ENCODE measurements around the gene SEMA4D. TPM values are rescaled to one million over a fixed set of nuclear protein-coding genes. Genes with fewer than 3 reads are reported as not detected.

The SEMA4D gene
- total and polyA plus RNA-seq, 2 donors from 2014 or later, result 18.9 to 147 TPM

GRCh38 chr9:89448821-89449220 is 49.1 kb downstream of the SEMA4D start:
- Histone ChIP-seq H3K27me3 (ENCODE audit: control insufficient read depth, insufficient read depth, low read length) (no peaks in the 10 kb centered on the region), H3K4me1 (ENCODE audit: control insufficient read depth in 2 of 3, insufficient read depth in 2 of 3, low read depth in 1 of 3, low read length in 3 of 3) (peaks cover 0 to 7% (median 3%) of the 10 kb centered on the region in 3 donors), H3K9ac (ENCODE audit: low read length in 3 of 3) (no peak overlapping the region), H3K4me3 (ENCODE audit: low read length in 3 of 3) (no peak overlapping the region), H3K27ac (ENCODE audit: low read depth in 2 of 2, low read length in 2 of 2) (no peak overlapping the region), H3K36me3 (ENCODE audit: control insufficient read depth in 2 of 3, insufficient read depth in 3 of 3, low read length in 3 of 3) (peaks cover 0 to 2% (median 0%) of the 10 kb centered on the region in 3 donors), H3K9me3 (ENCODE audit: control insufficient read depth in 2 of 3, insufficient read depth in 1 of 3, low read length in 3 of 3) (no peaks in the 10 kb centered on the region)
- intact Hi-C loops (cut with DNase I), result no loop called here
- TF ChIP-seq, protein P1, sequence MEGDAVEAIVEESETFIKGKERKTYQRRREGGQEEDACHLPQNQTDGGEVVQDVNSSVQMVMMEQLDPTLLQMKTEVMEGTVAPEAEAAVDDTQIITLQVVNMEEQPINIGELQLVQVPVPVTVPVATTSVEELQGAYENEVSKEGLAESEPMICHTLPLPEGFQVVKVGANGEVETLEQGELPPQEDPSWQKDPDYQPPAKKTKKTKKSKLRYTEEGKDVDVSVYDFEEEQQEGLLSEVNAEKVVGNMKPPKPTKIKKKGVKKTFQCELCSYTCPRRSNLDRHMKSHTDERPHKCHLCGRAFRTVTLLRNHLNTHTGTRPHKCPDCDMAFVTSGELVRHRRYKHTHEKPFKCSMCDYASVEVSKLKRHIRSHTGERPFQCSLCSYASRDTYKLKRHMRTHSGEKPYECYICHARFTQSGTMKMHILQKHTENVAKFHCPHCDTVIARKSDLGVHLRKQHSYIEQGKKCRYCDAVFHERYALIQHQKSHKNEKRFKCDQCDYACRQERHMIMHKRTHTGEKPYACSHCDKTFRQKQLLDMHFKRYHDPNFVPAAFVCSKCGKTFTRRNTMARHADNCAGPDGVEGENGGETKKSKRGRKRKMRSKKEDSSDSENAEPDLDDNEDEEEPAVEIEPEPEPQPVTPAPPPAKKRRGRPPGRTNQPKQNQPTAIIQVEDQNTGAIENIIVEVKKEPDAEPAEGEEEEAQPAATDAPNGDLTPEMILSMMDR (IDR thresholded peaks at IDR 0.05; ENCODE audit: borderline replicate concordance, extremely low read depth, insufficient read depth), result no peak
- FAIRE-seq (no peak), DNase-seq (peak in 1 of 5 donors; percentile 41)

DNA sequence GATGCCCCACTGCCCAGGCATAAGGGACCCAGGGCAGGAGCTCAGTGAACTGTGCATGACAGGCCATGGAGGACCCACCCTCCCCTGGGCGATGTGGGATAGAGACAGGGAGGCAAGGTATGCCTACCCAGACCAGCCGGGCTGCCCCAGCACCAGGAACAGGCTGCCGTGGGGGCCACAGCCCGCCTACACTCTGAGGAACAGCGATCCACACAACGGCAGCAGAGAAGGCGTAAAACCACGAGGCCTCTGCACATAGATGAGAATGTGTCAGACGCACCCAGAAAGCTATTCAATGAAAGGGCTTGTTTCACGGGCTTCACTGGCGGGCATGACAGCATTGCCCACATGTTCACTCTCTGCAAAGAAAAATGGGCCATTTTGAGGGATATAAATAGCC is 49.5 kb downstream of the SEMA4D start:
- no peak overlapping the region for H3K9ac ChIP-seq (ENCODE audit: low read length in 3 of 3)
- intact Hi-C loops (cut with DNase I), result no loop called here
- DNase-seq (peak in 1 of 5 donors; percentile 51), FAIRE-seq (no peak)
- no peaks in the 10 kb centered on the region for H3K9me3 ChIP-seq (ENCODE audit: control insufficient read depth in 2 of 3, insufficient read depth in 1 of 3, low read length in 3 of 3)
- H3K4me3 ChIP-seq (ENCODE audit: low read length in 3 of 3), result no peak overlapping the region
- peaks cover 0 to 2% (median 0%) of the 10 kb centered on the region in 3 donors for H3K36me3 ChIP-seq (ENCODE audit: control insufficient read depth in 2 of 3, insufficient read depth in 3 of 3, low read length in 3 of 3)
- peaks cover 0 to 10% (median 3%) of the 10 kb centered on the region in 3 donors for H3K4me1 ChIP-seq (ENCODE audit: control insufficient read depth in 2 of 3, insufficient read depth in 2 of 3, low read depth in 1 of 3, low read length in 3 of 3)
- H3K27ac ChIP-seq (ENCODE audit: low read depth in 2 of 2, low read length in 2 of 2), result no peak overlapping the region
- H3K27me3 ChIP-seq (ENCODE audit: control insufficient read depth, insufficient read depth, low read length), result no peaks in the 10 kb centered on the region
- TF ChIP-seq, protein P1 (IDR thresholded peaks at IDR 0.05; ENCODE audit: borderline replicate concordance, extremely low read depth, insufficient read depth), result no peak

GRCh38 chr9:89447416-89447815 is 50.5 kb downstream of the SEMA4D start:
- Histone ChIP-seq H3K36me3 (ENCODE audit: control insufficient read depth in 2 of 3, insufficient read depth in 3 of 3, low read length in 3 of 3) (no peaks in the 10 kb centered on the region), H3K9me3 (ENCODE audit: control insufficient read depth in 2 of 3, insufficient read depth in 1 of 3, low read length in 3 of 3) (no peaks in the 10 kb centered on the region), H3K27me3 (ENCODE audit: control insufficient read depth, insufficient read depth, low read length) (no peaks in the 10 kb centered on the region), H3K27ac (ENCODE audit: low read depth in 2 of 2, low read length in 2 of 2) (no peak overlapping the region), H3K9ac (ENCODE audit: low read length in 3 of 3) (no peak overlapping the region), H3K4me1 (ENCODE audit: control insufficient read depth in 2 of 3, insufficient read depth in 2 of 3, low read depth in 1 of 3, low read length in 3 of 3) (peaks cover 0 to 13% (median 3%) of the 10 kb centered on the region in 3 donors), H3K4me3 (ENCODE audit: low read length in 3 of 3) (no peak overlapping the region)
- DNase-seq, result peak in 1 of 5 donors; percentile 45
- TF ChIP-seq, protein P1 (IDR thresholded peaks at IDR 0.05; ENCODE audit: borderline replicate concordance, extremely low read depth, insufficient read depth), result no peak
- intact Hi-C loops (cut with DNase I), result no loop called here
- FAIRE-seq, result no peak

- peaks cover 0 to 15% (median 4%) of the 10 kb centered on the region in 3 donors for H3K4me1 ChIP-seq (ENCODE audit: control insufficient read depth in 2 of 3, insufficient read depth in 2 of 3, low read depth in 1 of 3, low read length in 3 of 3)
- no peaks in the 10 kb centered on the region for H3K27me3 ChIP-seq (ENCODE audit: control insufficient read depth, insufficient read depth, low read length)
- no peak overlapping the region for H3K4me3 ChIP-seq (ENCODE audit: low read length in 3 of 3)
- no peak overlapping the region for H3K9ac ChIP-seq (ENCODE audit: low read length in 3 of 3)
- no peaks in the 10 kb centered on the region for H3K9me3 ChIP-seq (ENCODE audit: control insufficient read depth in 2 of 3, insufficient read depth in 1 of 3, low read length in 3 of 3)
- intact Hi-C loops (cut with DNase I), result no loop called here
- DNase-seq (peak in 1 of 5 donors; percentile 47), FAIRE-seq (no peak)
- H3K27ac ChIP-seq (ENCODE audit: low read depth in 2 of 2, low read length in 2 of 2), result no peak overlapping the region
- H3K36me3 ChIP-seq (ENCODE audit: control insufficient read depth in 2 of 3, insufficient read depth in 3 of 3, low read length in 3 of 3), result no peaks in the 10 kb centered on the region
- TF ChIP-seq, protein P1 (IDR thresholded peaks at IDR 0.05; ENCODE audit: borderline replicate concordance, extremely low read depth, insufficient read depth), result no peak
Observed at GRCh38 chr9:89446961-89447310, 51.0 kb downstream of the SEMA4D start.

Data from kidney (tissue), 14 donors.